ENCODE measurements around the gene FOXF1.

GRCh38 chr16:86503830-86504229 is 6.5 kb upstream of the FOXF1 start:
- TF ChIP-seq CTCF (IDR thresholded peaks at IDR 0.05), result no peak
- TF ChIP-seq POLR2A (IDR thresholded peaks at IDR 0.05), result no peak
